ENCODE results near the gene NBEAL2.

NBEAL2 gene

DNA sequence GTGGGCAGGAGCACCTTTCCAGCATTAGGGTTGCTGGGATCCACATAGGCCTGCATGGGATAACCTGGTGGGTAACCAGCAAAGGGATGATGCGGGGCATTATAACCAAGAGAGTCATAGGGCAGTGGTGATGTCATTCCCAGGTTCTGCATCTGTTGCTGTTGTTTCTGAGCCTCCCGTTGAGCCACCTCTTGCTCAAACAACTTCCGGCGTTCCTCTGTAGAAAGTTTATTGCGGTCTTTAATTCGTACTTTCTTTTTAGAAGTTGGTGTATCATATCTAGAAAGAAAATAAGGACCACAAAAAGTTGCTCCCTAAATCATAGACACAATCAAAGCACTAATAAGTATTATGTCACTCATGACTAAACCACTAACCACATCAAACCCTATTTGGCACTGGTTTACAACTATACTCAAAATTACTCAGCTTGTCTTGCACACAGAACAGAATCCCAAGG lies 77.8 kb downstream of the NBEAL2 start:
- no peak for DNase-seq (ENCODE audit: low read depth, low spot score)
- POLR2A ChIA-PET = no interaction called here
- TF ChIP-seq CTCF (IDR thresholded peaks at IDR 0.05; ENCODE audit: insufficient read depth, low read length, missing control alignments) = no peak
- H3K4me3 ChIP-seq (ENCODE audit: low read depth, low read length) = no peak overlapping the region
- CTCF ChIA-PET = interaction anchor here (1.6 kb wide), 1 partner anchor 11 kb away, joined by 4 read pairs; no protein-coding TSS in a partner anchor
